ENCODE measurements around the gene RANBP3.
"Not testable (repeated sequence)": the region's sequence is repeated elsewhere in the genome, so short reads cannot be mapped to it uniquely, and the experiment has no call there.

The RANBP3 gene

GRCh38 chr19:6011206-6011605 is 33.3 kb upstream of the RANBP3 start:
- DNase-seq (ENCODE audit: low read depth, low spot score) = no peak
- H3K4me3 ChIP-seq (ENCODE audit: low read length) = no peak overlapping the region

DNA sequence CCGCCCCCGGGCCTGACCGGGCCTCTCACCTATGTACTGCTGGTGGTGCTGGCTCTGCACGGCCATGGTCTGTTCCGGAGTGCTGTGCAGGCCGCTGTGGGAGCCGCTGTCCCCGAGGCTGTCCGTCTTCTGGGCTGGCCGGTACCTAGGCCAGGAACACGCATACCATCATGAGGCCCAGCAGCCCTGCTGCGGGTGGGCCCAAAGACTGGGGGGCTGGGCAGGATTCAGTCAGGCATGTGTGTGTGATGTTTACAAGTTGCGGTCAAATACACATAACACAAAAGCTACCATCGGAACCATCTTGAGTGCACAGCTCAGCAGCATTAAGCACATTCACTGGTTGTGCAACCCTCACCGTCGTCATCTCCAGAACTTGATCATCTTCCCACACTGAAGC is 32.2 kb upstream of the RANBP3 start:
- no peak overlapping the region for H3K4me3 ChIP-seq (ENCODE audit: low read length)

DNA sequence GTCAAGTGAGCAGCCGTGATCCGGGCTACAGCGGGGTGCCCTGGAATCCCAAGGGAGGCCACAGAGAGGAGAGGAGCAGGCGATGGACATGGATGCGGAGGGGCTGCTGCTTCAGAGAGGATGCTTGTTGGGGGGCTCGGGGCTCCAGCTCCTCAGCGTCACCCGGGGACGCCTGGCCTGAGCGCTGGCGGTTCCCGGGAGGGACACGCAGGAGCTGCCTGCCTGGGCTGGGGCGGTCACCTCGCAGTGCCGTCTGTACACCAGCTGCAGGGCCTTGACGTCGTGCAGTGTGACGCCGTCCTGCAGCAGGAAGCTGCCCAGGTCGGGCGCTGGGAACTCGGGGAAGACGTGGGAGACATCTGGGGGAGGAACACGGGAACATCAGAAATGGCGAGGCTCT is 29.9 kb upstream of the RANBP3 start:
- H3K4me3 ChIP-seq (ENCODE audit: low read length) = no peak overlapping the region
- DNase-seq (ENCODE audit: low read depth, low spot score) = no peak

More for the DNA sequence above, 32.2 kb upstream of the RANBP3 start:
- DNase-seq (ENCODE audit: low read depth, low spot score) = no peak

DNA sequence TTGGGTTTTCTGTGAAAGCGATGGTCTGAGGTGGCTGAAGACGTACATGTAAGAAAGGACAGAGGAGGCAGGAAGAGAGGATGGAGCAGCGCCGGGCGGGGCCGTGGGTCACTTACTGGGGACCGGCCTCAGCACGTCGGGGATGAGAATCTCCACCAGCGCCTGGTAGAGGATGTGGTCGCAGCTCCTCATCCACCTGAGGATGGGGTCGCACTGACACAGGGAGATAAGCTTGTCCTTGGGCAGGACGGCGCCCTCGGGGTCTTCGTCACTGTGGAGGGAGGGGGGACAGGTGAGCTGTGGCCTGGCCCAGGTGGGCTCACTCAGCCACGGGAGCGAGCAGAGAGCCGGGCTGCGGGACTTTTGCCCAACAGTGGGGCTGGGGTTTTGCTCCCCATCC is 29.0 kb upstream of the RANBP3 start:
- H3K4me3 ChIP-seq (ENCODE audit: low read length) = no peak overlapping the region
- no peak for DNase-seq (ENCODE audit: low read depth, low spot score)

- not testable (repeated sequence) for DNase-seq (ENCODE audit: low read depth, low spot score)
Observed at GRCh38 chr19:6006070-6006446, 28.1 kb upstream of the RANBP3 start.

GRCh38 chr19:6005321-6006069 is 27.6 kb upstream of the RANBP3 start:
- DNase-seq (ENCODE audit: low read depth, low spot score) = no peak
- H3K4me3 ChIP-seq (ENCODE audit: low read length) = no peak overlapping the region

More at GRCh38 chr19:6006070-6006446, 28.1 kb upstream of the RANBP3 start:
- not testable (repeated sequence) for H3K4me3 ChIP-seq (ENCODE audit: low read length)

GRCh38 chr19:6003976-6004375 is 26.0 kb upstream of the RANBP3 start:
- H3K4me3 ChIP-seq (ENCODE audit: low read length) = no peak overlapping the region
- DNase-seq (ENCODE audit: low read depth, low spot score) = no peak

DNA sequence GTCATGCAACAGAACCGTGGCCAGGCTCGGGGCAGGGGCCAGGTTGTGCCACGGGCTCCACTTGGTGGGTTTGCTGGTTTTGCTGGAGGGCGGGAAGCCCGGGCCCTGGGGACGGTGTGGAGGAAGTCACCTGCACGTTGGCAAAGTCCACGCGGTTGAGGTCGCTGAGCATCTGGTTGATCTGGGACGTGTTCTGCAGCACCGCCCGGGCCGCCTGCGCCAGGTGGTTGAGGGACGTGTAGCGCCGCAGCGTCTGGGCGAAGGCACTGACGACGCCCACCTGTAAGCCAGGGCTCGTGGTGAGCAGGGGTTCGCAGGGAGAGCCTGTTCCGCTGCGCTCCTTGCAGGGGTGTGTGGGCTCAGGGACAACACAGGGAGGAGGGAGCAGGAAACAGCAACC is 24.7 kb upstream of the RANBP3 start:
- no peak for DNase-seq (ENCODE audit: low read depth, low spot score)

GRCh38 chr19:6000228-6000847 is 22.4 kb upstream of the RANBP3 start:
- H3K4me3 ChIP-seq (ENCODE audit: low read length) = no peak overlapping the region
- no peak for DNase-seq (ENCODE audit: low read depth, low spot score)

More for the DNA sequence above, 24.7 kb upstream of the RANBP3 start:
- no peak overlapping the region for H3K4me3 ChIP-seq (ENCODE audit: low read length)

DNA sequence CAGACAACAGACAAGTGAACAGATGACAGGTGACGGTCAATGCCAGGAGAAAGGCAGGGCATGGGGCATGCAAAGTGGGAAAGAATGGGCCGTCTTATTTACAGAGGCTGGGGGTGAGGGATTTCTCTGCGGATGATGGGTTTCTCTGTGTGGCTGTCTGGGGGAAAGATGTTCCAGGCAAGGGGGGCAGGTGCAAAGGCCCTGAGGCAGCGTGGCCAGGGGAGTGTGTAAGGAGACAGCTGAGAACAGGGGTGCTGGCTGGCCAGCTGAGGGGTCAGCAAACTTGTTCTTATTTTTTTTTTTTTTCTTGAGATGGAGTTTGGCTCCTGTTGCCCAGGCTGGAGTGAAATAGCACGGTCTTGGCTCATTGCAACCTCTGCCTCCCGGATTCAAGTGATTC is 21.8 kb upstream of the RANBP3 start:
- no peak for DNase-seq (ENCODE audit: low read depth, low spot score)
- H3K4me3 ChIP-seq (ENCODE audit: low read length) = no peak overlapping the region

DNA sequence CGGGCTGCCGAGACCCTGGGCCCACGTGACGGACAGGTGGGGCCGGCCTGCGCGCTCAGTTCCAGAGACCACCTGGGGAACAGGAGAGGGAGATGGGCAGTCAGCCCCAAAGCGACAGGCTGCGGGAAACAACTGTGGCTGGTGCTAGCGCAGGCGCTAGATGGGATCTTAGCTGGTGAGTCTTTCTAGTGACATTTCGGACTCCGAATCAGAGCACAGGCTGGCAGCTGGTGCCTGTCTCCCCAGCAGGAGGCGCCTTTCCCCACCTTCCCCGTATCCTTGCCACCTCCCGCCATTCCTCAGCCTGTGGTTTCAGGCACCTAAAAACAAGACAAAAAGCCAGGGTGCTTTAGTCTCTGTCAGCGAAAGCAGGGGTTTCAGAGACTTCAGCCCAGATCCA is 19.4 kb upstream of the RANBP3 start:
- no peak for DNase-seq (ENCODE audit: low read depth, low spot score)
- no peak overlapping the region for H3K4me3 ChIP-seq (ENCODE audit: low read length)

- H3K4me3 ChIP-seq (ENCODE audit: low read length) = no peak overlapping the region
- no peak for DNase-seq (ENCODE audit: low read depth, low spot score)
Observed at GRCh38 chr19:5996623-5997320, 18.8 kb upstream of the RANBP3 start.

- no peak for DNase-seq (ENCODE audit: low read depth, low spot score)
- no peak overlapping the region for H3K4me3 ChIP-seq (ENCODE audit: low read length)
Observed at GRCh38 chr19:5996102-5996501, 18.2 kb upstream of the RANBP3 start.

GRCh38 chr19:5995606-5996005 is 17.7 kb upstream of the RANBP3 start:
- no peak for DNase-seq (ENCODE audit: low read depth, low spot score)
- no peak overlapping the region for H3K4me3 ChIP-seq (ENCODE audit: low read length)

GRCh38 chr19:5994405-5995165 is 16.6 kb upstream of the RANBP3 start:
- no peak for DNase-seq (ENCODE audit: low read depth, low spot score)
- no peak overlapping the region for H3K4me3 ChIP-seq (ENCODE audit: low read length)

DNA sequence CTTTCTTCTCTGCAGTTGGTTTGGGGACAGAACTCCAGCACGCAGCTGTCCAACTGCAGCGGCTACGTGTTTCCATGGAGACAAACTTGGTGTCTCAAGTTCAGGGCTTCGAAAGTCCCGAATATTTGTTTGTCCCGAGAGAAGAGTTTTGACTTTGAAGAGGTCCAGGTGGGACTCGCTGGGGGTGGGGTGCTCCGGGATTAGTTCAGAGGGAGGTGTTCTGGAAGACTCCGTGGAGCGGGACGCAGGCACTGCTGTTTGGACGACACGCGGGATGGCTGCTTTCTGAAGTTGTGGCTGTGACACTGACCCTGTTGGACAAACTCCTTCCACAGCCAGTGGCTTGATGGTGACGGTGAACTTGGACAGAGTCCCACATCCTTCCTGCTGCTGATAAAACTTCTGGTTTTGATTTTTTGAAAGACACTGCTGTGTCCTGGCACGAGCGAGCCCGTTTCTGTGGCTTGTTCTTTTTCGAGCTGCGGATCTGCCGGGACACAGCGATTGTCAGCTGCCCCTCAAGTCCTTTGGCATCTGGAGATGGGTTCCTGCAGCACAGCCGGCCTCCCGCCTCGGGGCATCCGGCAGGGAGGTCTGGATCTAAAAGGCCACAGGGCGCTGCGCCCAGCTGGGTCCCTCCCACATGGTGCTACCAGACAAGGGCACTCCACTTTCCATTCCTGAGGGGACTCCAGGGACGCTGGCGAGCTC is 15.9 kb upstream of the RANBP3 start:
- H3K4me3 ChIP-seq (ENCODE audit: low read length) = no peak overlapping the region
- DNase-seq (ENCODE audit: low read depth, low spot score) = no peak

- DNase-seq (ENCODE audit: low read depth, low spot score) = no peak
- no peak overlapping the region for H3K4me3 ChIP-seq (ENCODE audit: low read length)
Observed at GRCh38 chr19:5993201-5993600, 15.3 kb upstream of the RANBP3 start.

DNA sequence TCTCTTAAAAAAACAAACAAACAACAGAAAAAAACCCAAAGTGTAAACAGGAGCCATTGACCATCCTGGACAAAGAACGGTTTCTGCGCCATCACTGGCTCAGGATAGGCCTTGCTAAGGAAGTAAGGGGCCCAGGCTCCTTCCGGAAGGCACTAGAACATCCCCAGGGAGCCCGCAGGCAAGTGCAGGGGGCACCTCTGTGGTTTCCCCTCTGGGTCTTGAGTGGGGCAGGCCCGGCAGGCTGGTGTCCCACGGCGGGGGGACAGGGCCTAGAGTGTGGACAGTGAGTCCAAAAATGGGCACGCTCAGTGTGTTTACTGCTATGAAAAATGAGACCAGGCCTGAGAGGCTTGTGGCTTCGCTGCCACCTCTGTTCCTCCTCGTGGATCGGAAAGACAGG is 14.8 kb upstream of the RANBP3 start:
- no peak overlapping the region for H3K4me3 ChIP-seq (ENCODE audit: low read length)
- DNase-seq (ENCODE audit: low read depth, low spot score) = no peak

DNA sequence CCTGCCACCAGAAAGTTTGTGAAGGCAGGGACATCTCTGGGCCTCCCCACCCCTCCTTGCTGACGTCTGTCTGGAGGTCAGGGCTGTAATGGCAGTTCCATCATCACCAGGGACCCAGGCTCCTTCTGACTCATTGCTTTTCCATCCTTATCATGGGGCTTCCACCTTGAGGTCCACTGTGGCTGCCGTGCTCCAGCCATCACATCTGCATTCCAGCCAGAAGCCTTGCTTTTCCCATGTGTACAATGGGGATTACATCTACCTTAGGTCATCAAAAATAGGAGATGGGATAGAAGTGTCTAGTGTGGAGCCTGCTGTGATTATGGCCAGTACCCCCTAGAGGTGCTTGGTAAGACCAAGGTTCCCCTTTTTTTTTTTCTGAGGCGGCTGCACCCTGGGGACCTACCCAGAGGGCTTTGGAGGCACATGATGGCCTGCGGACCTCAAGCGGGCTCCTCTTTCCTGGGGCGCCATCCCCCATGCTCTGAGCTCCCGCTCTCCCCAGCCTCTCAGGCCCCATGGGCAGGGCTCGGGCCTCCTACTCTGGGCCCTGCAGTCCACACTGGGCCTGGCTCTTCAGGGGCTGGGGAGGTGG is 13.4 kb upstream of the RANBP3 start:
- no peak for DNase-seq (ENCODE audit: low read depth, low spot score)
- no peak overlapping the region for H3K4me3 ChIP-seq (ENCODE audit: low read length)

Data from Jurkat, Clone E6-1 (cell line).